NCI-H345 treated with DMSO at 0.1 percent for 48 hours (cell line): ENCODE measurements around the gene VCAN.

Experiments used
- DNase-seq: peaks from one replicate; lab custom pipeline; 2025; ENCODE audit not compliant: unreplicated experiment; lab: John Stamatoyannopoulos, UW

The VCAN gene

DNA sequence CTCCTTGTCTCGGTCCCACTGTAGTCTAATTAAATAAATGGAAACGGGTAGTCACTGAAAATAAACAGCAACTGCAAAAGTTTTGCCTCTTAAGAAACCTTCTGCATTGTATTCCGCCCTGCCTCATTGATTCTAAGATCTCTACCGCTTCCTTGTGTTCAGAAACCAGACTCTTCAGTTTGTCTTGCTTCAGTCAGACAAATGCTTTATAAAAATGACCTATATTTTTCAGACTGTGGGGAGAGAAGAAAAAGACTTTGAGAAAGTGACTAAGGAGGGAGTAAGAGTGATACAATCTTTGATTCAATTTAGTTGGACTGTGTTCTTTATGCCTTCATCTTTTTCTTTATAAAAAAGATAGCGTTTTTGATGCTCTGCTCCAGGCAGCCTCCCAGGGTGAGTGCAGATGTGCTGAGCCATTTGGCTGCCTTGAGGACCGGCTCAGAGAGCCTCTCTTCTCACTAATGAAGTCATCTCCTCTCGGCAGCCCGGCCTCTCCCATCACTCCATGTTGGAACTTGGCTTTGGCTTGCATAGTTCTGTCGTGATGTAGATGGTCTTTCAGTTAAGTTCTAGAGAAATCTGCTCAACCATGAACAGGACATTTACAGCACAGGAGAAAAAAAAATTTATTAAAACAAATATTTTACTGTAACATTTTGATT lies 4.0 kb upstream of the VCAN start:
- DNase-seq = no peak

DNA sequence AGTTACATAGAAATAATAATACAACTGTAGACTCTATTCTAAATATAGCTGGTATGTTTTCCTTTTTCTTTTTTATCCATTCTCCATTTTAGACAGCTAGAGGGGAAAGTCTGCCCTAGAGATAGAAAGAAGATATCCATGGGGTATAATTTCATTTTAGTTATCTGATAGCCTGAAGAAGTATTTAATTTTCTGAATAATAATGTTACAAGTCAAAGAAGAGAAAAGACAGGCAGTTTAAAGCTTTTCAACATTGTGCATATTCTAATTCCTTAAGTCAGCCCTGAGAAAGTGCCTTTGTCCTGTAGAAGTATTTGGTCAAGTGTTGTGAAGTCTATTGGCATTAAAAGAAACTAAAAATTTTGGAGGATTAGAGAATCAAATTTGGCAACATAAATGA lies 2.5 kb upstream of the VCAN start:
- no peak for DNase-seq

GRCh38 chr5:83470526-83471404 lies 779 bp upstream of the VCAN start:
- no peak for DNase-seq

DNA sequence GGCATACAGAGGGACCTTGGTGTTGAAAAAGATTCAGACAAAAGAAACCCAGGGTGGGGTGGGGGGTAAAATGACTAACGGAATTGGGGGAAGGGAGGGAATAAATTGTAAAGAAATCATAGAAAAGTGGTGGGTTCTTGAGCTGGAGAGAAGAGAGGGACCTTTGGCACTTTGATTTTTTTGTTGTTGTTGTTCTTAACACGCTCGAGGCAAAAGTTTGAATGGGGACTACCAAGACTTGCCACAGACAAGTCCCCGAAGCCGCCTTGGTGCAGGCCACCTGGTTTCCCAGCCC lies 616 bp downstream of the VCAN start:
- DNase-seq = no peak

GRCh38 chr5:83472508-83473345 lies 1.2 kb downstream of the VCAN start:
- DNase-seq = no peak

DNA sequence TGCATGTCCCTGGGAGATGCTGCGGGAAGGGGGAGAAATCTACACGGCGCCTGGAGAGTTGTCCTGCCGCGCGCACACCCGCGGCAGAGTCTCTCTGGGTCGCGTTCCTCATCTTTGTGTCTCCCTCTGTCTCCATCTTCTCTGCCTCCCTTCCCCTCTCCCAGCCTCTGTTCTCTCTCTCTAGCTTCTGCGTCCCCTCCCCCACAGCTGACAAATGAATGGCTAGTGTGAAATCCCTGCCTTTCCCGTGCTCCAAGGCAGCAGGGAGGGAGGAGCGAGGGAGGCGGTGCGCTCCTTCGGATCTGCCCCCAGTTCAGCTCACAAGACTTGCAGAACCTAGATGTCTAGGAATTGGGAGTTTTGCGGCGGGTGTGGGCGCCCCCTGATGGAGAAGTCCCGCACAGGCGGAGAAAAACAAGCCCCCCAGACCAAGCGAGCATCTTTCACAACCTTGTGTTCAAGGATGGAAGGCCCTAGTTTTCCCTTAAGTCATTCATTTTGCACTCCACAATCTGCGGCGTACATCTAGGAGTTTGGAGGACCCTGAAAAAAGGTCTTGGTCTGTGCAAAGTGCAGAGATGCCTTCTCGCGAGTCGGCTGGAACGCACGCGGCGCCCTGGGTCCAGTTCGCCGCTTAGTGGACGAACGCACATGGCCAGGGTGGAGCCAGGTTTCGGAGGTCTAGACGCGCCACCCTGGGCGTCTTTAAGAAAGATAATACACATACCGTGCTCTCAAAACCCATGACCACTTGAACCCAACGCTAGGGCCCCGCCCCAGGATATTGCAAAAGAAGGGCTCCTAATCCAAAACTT lies 2.0 kb downstream of the VCAN start:
- peak; percentile 70 for DNase-seq

DNA sequence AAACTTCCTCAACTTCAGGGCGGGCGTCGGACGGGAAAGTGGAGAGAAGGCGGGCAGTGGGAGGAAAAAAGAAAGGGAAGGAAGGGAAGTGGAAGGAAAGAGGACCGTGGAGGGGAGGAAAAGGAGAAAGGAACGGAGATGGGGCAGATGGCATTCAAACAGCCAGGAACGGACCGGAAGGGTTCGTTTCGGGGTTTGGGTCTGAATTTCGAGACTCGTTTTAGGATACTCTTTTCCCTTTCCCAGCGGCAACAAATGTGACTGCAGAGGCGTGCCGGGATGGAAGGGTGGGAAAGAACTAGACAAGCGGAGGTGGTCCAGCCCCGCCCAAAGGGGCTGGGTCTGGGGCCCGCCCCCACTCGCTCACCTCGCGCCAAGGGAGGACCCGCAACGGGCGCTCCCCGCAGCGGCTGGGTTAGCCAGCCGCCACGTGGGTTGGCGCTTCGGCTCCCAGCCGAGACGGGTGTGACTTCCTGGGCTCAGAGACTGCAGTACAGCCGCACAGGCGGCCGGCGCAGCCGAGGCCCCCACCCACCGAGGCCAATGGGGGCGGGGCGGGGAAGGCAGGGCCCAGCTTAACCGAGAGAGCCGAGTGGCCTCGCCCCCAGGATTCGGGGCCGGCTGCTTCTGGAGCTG lies 2.7 kb downstream of the VCAN start:
- DNase-seq = peak; percentile 64

GRCh38 chr5:83474991-83475390 lies 3.4 kb downstream of the VCAN start:
- DNase-seq = no peak

DNA sequence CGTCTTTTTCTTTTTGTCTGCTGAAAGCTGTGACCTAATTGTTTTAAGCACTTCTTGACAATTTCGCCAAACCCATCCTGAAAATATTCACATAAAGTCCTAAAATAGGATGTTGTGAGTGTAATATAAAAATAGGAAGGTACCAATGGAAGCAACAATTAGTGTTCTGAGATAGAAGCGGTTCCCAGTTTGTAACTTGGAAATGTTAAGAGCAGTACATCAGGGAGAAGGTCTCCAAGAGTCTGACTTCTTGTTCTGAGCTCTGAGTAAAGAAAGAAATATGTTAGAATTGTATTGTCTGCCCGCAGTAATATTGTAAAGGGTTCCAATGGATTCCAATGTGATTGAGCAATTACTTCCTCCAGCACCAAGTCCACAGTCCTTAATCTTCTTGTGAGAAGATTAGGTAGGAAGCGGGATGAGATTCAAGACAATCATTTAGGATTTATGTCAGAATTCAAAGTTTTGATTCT lies 3.9 kb downstream of the VCAN start:
- no peak for DNase-seq

DNA sequence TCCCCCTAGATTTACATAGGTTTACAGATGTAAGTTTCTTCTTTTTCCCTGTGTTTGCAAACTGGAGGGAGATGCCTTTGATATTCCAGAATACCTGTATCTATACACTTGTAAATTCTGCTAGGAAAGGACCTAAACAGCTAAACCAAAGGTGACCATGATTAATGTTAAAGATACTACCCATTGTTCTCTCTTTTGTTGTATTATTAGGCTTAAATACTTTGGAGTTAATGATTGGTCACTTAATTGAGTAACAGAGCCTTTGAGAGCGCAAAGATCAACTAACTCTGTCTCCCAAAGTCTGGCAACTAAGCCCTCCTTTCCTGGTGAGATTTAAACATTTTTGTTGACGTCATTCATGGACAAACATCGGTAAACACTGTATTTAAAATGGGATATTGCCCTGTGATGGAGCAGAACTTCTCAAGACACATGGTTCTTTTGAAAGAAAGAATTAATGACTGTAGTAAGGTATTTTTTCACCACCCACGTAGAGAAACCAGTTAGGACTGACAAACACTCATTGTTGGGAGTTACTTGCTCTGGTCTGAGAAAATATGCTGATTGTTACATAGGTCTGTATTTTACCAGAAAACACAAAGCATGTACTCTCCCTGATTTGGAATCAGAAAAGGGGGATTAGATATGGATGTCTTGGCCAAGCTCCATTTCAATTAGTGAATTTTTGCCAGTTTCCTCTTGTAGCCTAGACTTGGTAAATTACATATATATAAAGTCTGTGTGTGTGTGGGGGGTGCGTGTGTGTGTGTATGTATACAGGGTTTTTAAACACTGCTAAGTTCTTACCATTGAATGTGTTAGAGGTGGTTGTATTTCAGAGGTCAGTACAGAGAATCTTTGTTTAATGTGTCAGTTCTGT lies 4.6 kb downstream of the VCAN start:
- DNase-seq = no peak

- no peak for DNase-seq
These were observed 11.4 kb downstream of the VCAN start for GRCh38 chr5:83482961-83483360.

- no peak for DNase-seq
These were observed 12.8 kb downstream of the VCAN start for GRCh38 chr5:83484294-83484693.

DNA sequence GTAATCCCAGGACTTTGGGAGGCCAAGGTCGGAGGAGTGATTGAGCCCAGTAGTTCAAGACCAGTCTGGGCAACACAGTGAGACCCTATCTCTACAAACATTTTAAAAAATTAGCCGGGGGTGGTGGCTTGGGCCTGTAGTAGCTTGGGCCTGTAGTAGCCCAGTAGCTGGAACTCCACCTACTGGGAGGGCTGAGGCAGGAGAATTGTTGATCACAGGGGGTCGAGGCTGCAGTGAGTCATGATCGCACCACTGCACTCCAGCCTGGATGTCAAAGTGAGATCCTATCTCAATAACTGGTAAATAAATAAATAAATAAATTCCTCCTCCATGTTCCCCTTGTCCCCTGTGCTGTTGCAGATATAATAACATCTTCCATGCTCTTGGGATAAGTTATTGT lies 14.3 kb downstream of the VCAN start:
- no peak for DNase-seq

DNA sequence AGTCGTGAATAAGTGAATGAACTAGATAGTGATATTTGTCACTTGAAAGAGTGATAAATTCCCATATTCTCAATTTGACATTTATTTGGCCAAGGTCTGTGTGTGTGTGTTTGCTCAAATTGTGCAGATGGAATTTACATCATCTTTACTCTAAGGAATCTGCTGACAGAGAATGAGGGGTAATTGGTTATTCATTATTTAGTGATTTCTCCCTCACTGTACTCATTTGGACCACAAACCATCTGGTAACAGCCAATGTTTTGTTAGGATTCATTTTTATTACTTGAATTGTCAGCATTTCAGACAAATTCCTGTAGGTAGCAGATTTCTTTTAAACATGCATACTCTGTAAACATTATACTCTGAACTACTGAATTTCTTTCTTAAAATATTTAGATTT lies 15.6 kb downstream of the VCAN start:
- DNase-seq = no peak

DNA sequence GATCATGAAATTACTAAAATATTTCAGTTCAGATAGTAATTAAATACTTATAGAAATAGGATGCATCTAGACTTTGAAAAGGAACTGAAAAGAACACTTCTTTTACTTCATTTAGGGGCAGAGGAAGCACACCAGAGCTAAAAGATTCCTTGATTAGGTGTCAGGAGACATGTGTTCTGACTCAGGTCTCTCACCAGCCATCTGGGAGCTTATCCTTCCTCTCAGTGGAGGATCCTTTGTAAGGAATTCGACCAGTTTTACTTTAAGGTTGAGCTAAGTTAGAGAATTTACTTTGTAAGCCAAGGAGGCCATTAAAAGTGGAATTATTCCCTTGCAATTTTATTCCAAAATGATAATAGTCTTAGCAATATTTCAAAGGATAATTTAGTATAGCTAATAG lies 16.7 kb downstream of the VCAN start:
- DNase-seq = no peak

DNA sequence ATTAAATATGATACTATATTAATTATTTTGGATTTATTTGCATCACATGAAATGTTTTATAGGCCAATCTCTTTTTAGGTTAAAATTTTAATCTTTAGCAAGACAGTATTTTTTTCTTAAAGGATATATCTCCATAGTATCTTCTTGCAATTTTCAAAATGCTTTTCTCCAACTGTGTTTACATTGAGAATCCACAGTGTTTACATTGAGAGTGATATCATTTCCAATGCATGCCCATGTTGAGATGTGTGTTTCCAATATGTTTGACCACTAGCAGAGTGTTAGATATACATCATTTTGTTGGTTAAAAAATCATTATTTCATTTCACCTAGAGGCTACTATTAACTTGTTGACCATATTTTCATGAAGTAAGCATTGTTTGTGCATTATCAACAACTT lies 17.3 kb downstream of the VCAN start:
- DNase-seq = no peak

DNA sequence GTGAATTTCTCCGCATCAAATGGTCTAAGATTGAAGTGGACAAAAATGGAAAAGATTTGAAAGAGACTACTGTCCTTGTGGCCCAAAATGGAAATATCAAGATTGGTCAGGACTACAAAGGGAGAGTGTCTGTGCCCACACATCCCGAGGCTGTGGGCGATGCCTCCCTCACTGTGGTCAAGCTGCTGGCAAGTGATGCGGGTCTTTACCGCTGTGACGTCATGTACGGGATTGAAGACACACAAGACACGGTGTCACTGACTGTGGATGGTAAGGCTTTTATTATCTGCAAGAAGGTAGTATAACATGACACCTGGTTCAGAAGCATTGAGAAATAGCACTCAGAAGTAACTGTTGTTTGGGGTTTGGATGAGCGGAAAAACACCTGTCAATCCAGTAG lies 18.7 kb downstream of the VCAN start:
- no peak for DNase-seq

GRCh38 chr5:83492331-83492730 lies 20.8 kb downstream of the VCAN start:
- no peak for DNase-seq

DNA sequence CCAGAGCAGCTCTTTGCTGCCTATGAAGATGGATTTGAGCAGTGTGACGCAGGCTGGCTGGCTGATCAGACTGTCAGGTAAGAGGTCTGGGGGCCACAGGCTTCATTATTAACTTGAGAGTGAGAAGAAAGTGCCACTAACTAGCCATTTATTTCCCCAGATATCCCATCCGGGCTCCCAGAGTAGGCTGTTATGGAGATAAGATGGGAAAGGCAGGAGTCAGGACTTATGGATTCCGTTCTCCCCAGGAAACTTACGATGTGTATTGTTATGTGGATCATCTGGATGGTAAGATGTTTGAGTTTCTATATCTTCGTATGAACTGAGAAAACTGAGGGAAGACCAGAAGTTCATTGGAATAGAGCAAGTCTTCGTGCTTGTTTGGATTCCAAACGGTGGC lies 22.1 kb downstream of the VCAN start:
- no peak for DNase-seq
